ENCODE measurements around the gene CANT1.
"Not testable (repeated sequence)": the region's sequence is repeated elsewhere in the genome, so short reads cannot be mapped to it uniquely, and the experiment has no call there.

Gene CANT1

DNA sequence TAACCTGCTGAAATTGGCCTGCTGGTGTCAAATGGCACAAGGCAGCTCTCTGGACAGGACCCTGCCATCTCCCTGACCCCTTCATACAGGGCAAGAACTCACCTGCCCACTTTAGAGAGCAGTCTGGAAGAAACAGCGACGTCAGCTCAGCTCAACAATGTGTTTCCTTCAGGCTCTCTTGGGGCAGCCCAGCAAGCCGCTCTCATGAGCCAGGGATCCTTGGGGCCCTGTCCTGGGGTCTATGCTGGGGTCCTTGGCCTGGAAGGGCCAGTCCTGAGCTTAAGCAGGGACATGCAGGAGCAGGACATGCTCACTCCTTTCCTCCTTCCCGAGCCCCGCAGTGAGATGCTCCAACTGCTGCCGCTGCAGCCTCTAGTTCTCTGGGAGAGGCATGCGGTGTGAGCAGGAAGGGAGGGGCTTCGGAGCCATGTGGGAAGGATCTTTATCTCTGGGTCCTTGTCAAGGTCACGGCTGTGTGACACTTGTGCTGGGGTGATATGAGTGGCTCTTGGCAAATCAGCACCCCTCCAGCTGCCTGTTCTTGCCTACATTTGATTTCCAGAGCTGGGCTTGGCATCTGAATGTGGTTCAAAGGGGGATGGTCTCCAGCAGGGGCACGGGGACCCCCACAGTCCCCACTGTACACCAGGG lies 17.8 kb upstream of the CANT1 start:
- DNase-seq = no peak

DNA sequence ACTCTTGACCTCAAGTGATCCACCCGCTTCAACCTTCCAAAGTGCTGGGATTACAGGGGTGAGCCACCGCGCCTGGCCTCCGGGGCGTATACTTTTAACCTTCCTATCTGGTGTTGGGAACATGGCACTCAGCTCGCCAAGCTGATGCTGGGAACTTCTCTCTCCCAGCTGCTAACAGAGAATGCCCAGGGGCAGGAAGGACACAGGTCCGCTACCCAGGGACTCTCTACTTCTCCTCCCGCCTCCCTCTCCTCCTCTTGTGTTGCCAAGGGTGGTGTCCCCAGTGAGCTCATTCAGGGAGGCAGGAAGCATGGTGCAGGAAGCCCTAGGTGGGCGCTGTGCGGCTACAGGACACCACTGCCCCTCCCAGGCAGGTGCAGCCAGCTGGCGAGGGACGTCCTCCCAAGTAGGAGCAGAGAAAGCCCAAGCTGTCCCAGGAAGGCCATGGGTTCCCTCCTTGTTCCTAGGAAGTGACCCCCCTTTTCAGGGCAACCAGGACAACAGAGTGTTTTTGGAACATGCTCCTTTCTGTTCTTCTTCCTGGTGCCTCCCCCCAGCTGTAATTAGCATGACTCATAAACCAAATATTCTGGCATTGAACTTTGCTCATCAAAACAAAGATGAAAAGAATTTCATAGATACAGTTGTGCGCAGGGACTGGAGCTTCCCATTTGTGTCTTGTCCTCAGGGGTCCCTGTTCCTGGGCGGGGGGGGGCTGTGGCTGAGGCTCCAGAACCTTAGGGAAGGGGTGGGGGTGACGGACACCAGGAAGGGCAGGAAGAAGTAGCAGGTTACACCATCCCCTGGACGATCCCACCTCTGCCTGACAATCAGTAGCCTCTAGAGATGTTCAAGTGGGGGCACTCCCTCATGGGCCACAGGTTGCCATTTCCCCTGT lies 17.1 kb upstream of the CANT1 start:
- DNase-seq = no peak

DNA sequence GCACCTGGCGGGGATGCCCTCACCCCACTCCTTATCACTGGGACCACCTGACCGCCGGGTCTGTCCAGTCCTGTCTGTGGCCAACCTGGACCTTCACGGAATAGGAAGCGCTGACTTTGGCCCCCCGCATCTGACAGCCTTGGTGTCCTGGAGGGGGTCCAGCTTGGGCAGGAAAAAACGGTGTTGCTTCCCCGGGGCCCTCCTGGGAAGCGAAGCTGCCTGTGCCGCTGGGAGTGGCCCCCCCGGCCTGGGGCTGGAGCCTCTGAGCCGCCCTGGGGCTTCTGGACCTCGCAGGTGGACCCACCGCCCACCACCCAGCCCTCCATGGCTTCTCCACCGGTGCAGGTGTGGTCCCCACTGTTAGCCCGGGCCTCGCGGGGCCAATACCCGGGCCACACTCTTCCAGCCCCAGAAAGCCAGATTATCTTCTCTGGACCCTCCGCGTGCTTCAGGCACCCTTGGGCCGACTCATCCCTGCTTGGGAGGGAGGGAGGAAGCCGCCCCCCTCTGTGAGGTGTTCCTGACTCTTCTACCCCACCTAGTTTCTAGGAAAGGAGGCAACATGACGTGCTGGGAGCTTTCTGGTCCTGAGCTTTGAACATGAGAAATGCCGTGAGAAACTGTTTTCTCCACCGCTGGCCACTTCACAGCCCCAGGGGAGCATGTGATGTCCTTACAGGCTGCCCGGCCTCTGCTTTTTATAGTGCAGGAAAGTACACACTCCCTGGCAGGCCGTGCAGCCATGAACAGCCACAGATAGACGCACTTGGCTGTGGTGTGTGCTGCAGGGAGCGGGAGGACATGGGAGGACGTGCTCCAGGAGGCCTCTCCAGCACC lies 15.6 kb upstream of the CANT1 start:
- no peak for DNase-seq

DNA sequence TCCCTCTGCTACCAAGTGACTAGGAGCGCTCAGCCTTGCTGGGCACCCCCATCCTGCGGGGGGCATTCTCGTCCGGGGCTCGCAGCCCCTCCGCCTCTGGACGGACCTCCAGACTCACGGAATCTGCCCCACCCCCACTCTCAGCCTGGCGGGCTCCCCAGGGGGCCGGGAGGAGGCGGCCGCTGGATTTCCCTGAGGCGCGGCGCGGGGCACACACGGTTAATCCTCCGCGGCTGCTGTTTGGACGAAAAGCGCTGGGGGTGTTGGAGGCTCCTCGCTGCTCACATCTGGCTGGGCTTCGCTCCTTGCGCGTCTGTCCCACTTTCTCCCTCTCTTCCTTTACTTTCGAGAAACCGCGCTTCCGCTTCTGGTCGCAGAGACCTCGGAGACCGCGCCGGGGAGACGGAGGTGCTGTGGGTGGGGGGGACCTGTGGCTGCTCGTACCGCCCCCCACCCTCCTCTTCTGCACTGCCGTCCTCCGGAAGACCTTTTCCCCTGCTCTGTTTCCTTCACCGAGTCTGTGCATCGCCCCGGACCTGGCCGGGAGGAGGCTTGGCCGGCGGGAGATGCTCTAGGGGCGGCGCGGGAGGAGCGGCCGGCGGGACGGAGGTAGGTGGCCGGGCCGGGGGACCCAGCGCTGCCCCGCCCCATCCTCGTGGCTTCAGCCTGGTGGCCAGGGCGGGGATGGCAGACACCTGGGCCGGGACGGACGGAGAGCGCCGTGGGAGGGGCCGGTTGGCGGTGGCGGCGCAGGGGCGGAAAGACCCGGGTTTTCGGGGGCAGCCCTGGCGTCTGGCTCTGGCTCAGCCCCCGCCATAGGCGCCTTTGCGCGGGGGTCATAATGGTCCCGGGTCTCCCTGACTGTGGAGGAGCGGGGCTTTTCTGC lies 14.6 kb upstream of the CANT1 start, which contains the start of gene C1QTNF1:
Gene C1QTNF1 (plus strand): TSS at position 284 of the 886 bp plus-strand sequence. CDS start 19,800 bp downstream, outside the sequence.
- DNase-seq = peak; percentile 39

DNA sequence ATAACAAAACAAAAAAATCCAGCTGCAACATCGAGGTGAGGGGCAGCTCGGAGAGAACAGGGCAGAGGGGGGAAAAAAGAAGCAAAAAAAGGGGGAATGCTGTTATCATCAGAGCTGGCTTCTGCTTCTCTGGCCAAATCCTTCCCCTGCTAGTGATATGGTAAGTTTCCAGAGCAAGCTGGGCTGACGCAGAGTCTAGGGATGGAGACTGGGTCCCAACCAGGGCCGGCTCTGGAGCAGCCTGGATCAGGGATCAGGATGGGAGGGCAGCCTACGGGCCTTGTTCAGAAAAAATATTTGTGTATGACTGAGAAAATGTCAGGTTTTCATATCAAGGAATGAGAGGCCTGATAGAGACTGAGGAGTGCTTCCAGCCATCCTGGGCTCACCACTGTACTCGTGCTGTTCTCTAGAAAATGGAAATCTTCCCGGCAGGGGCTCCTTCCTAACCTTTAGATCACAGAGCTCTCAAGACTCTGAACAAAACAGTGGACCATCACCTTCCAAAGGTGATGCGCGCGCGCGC lies 13.7 kb upstream of the CANT1 start:
- DNase-seq = no peak

DNA sequence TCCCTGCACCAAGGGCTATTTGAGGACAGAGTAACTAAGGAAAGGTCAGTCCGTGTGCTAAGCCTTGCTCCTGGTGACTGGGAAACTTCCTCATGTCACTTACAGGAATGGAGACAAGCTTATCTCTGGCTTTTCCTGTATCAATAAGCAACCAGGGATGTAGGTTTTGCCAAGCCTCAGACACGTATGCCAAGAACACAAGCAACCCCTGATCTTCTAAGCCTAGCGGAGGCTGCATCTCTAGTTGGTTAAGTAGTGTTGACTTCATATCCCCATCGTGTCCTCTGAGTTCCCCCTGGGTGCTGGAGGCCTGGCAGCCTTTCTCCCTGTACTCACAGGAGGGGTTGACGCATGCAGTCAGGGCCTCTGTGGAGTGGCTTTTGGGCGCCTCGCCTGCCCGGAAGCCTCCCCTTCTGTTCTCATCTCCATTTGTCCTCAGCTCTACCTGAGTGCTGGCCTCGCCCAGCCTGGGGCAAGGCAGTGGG lies 13.0 kb upstream of the CANT1 start:
- DNase-seq = no peak

DNA sequence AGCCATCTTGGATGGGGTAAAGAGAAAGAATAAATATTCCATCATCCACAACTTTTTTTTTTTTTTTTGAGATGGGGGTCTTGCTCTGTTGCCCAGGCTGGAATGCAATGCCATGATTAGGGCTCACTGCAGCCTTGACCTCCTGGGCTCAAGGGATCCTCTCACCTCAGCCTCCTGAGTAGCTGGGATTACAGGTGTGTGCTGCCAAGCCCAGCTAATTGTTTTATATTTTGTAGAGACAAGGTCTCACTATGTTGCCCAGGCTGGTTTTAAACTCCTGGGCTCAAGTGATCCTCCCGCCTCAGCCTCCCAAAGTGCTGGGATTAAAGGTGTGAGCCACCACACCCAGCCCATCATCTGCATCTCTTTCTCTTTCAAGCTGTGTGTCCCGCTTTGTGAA lies 12.4 kb upstream of the CANT1 start:
- not testable (repeated sequence) for DNase-seq

DNA sequence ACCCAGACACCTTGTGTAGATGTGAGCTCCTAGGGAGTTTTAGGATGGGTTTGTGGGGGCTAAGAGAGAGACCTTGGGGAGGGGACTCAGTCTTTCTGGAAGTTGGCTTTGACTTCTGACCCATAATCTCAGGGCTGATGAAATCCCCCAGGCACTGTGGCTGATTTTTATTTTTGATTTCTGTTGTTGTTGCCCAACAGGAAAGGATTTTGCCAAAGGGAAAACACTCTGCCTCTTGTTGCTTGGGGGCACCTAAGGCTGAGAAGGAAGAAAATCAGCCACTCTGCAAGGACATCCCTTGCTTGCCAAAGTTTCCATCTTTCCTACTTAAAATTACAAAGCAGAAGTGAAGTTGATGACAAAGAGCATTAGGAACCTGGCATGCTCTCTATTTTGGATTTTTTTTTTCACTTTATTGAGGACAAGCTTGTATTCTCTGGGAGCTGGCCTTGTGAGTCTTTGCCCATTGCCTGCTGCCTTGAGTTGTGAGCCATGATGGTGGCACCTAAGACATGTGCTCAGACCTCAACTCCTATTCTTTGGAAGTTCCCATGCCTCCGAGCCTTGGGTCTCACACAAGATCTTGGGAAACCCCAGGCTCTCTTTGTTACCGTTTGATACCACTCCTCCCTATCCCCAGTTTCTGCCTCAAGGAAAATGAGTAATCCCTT lies 11.2 kb upstream of the CANT1 start:
- DNase-seq = no peak

DNA sequence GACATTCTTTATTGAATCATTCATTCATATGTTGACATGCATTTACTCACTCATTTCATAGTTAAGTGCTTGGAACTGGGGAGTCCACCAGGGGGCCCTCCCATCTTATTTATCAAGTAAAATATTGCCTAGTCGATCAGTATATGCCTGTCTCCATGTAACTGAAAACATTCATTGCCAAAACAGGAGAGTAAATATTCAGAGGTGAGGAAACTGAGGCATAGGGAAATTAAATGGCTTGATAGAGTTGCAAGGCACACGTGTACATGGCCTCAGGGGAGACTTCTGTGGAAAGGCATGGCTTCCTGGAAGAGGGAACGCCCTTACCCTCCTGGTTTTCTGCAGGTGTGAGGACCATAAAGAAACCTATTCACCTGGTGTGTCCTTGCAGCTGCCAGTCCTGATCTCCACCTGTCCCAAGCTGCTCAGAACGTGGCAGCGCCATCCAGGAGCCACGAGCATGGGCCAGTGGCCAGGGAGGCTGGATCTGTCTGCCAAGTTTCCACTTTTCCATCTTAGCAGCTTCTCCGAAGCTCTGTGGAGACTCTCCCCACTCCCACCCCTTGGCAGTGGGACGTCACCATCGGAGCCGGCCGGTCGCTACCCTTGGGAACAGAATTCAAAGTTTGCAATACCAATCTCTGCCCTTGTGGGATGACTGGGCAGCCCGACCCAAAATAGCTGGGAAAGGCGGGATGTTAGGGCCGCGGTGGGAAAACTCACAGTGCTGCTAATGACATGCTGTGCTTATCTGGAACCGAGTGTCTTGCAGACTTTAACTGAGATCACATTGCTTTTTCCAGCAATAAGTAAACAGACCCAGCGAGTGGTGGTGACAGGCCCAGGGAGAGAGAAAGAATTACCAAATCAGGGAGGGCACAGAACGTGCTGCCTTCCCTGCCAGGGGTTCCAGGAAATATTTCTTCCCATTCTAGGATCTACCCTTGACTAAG lies 10.3 kb upstream of the CANT1 start:
- peak; percentile 72 for DNase-seq

DNA sequence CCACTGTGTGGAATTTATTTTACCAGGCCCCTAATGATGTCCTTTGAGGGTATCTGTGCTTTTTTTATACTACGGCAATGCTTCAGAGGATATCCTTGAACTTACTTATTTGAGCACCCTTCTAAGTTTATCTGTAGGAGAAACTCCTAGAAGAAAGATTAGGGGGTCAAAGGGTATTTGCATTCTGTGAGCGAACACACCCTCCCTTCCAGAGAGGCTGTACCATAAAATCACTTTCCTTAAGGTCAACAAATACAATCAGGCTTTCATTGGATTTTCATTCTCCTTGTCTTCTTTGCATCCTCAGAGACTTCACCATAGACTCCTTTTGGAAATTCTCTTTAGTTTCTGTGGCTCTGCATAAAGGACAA lies 9.7 kb upstream of the CANT1 start:
- DNase-seq = no peak

DNA sequence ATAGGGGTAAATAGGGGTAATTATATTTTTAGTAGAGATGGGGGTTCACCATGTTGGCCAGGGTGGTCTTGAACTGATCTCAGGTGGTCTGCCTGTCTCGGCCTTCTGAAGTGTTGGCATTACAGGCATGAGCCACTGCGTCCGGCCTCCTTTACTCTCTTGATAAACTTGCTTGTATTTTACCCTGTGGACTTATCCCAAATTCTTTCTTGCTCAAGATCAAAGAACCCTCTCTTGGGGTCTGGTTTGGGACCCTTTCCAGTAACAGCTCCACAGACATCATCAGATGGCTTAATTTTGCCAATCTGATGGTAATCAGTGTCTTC lies 8.8 kb upstream of the CANT1 start:
- DNase-seq = no peak

DNA sequence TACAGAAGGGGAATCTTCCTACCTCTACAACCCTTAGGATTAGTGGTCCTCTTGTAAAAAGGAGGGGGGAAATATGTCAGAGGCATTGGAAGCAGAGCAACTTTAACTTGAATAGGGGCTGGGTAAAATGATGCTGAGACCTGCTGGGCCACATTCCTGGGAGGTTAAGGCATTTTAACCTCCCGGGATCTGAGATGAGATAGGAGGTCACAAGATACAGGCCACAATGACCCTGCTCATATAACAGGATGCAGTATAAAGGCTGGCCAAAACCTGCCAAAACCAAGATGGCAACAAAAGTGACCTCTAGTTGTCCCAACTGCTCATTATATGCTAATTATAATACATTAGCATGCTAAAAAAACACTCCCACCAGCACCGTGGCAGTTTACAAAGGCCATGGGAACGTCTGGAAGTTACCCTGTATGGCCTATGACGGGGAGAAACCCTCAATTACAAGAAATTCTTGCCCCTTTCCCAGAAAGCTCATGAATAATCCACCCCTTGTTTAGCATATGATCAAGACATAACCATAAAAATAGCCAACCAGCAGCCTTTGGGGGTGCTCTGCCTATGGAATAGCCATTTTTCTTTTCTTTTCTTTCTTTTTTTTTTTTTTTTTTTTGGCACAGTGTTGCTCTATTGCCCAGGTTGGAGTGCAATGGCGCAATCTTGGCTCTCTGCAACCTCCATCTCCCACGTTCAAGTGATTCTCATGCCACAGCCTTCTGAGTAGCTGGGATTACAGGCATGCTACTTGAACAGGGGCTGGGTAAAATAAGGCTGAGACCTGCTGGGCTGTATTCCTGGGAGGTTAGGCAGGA lies 8.2 kb upstream of the CANT1 start:
- no peak for DNase-seq

DNA sequence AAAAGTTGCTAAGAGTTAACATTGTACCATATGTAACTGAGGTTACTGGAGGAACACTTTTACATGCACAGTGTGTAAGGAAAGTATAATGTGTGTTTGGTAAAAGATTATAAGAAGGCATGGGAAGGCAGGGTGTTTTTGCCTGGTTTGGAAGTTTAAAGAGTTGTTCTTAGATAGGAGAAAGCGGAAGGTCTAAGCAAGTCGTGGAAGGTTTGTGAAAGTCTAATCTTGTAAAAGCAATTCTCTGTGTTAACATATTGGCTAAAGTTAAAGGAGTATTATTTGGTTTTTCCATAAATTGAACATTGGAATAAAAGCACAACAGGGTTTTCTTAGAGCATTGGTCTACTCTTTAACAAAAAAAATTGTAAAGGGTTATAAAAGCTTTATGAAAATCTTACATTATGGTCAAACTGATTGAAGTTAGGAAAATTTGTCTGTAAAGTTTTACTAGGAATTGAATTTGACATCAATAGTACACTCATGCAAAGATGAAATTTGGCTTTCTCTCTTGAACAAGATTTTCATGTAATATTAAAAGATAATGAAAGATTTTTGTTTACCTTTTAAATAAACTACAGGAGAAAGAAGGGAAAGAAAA lies 4.7 kb upstream of the CANT1 start:
- DNase-seq = no peak

DNA sequence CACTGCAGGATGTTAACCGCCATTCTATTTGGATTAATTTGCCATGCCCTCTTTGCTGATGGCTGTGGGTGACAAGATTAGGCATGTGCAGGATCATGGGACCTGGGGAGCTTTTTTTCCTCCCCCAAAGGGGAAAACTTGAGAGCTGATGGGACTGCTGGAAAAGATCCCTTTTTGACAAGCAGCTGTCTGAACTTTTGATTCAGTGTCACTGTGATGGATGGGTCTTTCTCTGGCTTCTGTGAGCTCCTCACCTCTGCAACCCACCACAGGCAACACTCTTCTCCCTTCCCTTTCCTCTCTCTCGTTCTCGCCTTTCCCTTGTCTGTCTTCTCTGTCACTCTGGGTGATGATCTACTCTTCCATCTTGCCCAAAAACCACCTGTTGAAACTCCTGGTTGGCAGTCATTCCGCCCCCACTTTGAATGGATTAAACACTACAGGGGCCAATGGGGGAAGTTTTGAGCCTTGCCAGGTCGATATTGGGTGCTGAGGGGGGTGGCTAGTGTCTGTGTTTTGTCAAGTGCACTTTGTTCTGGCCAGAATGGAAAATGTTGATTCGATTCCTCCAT lies 3.1 kb upstream of the CANT1 start:
- no peak for DNase-seq

DNA sequence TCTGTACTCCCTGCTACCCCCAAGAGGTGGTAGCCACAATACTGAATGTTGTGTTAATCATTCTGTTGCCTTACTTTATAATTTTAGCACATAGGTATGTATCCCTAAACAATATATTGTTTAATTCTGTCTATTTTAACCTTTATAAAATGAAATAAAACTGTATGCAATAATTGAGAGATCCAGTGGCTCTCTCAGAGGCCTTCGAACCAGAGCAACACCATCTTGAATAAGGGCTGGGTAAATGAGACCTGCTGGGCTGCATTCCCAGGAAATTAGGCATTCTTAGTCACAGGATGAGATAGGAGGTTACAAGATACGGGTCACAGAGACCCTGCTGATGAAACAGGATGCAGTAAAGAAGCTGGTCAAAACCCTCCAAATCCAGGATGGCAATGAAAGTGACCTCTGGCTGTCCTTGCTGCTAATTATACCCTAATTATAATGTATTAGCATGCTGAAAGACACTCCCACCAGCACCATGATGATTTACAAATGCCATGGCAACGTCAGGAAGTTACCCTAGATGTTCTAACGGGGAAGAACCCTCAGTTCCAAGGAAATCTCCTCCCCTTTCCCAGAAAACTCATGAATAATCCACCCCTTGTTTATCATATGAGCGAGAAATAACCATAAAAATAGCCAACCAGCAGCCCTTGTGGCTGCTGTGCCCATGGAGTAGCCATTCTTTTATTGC lies 2.0 kb upstream of the CANT1 start:
- no peak for DNase-seq

DNA sequence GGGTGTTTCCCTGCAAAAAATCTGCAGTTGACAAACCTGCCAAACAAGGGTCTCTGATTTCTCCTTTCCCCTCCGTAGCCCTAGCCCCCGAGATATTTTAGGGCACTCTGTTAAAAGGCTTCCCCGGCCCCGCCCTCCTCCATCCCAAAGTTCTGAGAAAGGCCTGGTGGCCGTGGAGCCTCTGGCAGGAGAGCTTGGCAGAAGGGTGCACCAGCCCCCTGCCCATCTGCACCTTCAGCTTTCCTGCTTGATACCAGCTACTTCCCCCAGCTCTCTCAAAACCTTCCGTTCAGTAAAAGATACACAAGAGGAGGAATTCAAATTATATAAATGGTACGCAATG lies 711 bp upstream of the CANT1 start:
- DNase-seq = no peak

DNA sequence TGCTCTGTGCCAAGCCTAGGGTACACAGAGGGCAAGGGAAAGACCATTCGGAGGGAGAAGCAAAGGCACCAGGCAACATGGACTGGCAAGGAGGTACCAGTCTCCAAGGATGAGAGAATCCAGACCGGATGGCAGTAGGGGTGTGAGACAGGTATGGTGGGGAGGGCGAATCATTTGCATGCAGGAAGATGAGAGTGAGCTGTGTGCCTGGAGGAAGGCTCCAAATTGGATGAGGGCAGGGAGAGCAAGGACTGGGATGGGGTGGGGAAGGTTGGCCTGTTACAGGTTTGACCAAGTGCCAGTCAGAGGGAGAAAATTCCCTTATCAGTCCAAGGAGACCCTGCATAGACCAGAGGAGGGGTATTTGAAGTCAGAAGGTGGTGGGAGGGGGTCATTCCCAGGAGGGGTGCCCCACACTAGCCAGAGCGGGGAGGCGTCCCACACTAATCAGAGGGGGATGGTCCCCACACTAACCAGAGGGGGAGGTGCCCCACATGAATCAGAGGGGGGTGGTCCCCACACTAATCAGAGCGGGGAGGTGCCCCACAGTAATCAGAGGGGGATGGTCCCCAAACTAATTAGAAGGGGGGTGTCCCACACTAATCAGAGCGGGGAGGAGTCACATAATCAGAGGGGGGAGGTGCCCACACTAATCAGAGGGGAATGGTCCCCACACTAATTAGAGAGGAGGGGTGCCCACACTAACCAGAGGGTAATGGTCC lies 737 bp downstream of the CANT1 start:
- DNase-seq = no peak

All from NCI-H1105 treated with DMSO at 0.1 percent for 48 hours (cell line).